Calu3 (cell line): Measurements from ENCODE around the gene OR7C2. TPM values are rescaled to one million over a fixed set of nuclear protein-coding genes. Genes with fewer than 3 reads are reported as not detected.

ENCODE experiments used
- BruUV-seq: library from RNA; stranded (reverse); fragments of 400-500 nt; replicated peaks from 2 replicates; lab custom pipeline; 2021; lab: Mats Ljungman, UMichigan
- CTCF ChIA-PET: fragments of 300-600 bp; sonication (Branson Sonifier 250); formaldehyde crosslinking; loops from one replicate; lab custom pipeline; 2022; ENCODE audit warnings: antibody characterized with exemption; lab: Charles Lee
- DNase-seq: peaks from one replicate; pipeline ENCODE4 v3.0.0; 2022
- H3K27ac Mint-ChIP-seq: one replicate; pipeline ENCODE4 v1.8.0; 2022; ENCODE audit warnings: mixed read lengths; ENCODE audit not compliant: unreplicated experiment
- H3K27me3 Mint-ChIP-seq: one replicate; pipeline ENCODE4 v1.8.0; 2022; ENCODE audit warnings: mixed read lengths; ENCODE audit not compliant: unreplicated experiment
- H3K36me3 Mint-ChIP-seq: one replicate; pipeline ENCODE4 v1.8.0; 2022; ENCODE audit warnings: mild to moderate bottlenecking, moderate library complexity, mixed read lengths; ENCODE audit not compliant: insufficient read depth, unreplicated experiment
- H3K4me1 Mint-ChIP-seq: one replicate; pipeline ENCODE4 v1.8.0; 2022; ENCODE audit warnings: mild to moderate bottlenecking, low read depth, mixed read lengths; ENCODE audit not compliant: unreplicated experiment
- H3K4me3 Mint-ChIP-seq: one replicate; pipeline ENCODE4 v1.8.0; 2022; ENCODE audit warnings: mild to moderate bottlenecking, low read depth, moderate library complexity, mixed read lengths; ENCODE audit not compliant: unreplicated experiment
- H3K9me3 Mint-ChIP-seq: one replicate; pipeline ENCODE4 v1.8.0; 2022; ENCODE audit warnings: low read depth, mixed read lengths; ENCODE audit not compliant: unreplicated experiment
- intact Hi-C: fragments of 100-400 bp; cut with micrococcal nuclease; formaldehyde crosslinking; loops from one replicate; pipeline ENCODE4 v1.10.0; 2022; ENCODE audit not compliant: unreplicated experiment
- total RNA-seq: library from RNA; stranded (reverse); gene quantifications from 2 replicates; pipeline ENCODE4 v1.2.3, GENCODE V29; 2022
- TF ChIP-seq, protein P1 (sequence below): fragments of 200-600 bp; IDR thresholded peaks from one replicate; pipeline ENCODE4 v1.8.0; 2022; ENCODE audit warnings: antibody characterized with exemption; ENCODE audit not compliant: unreplicated experiment

The OR7C2 gene
- total RNA-seq, 1 experiment from 2014 or later, result not detected

DNA sequence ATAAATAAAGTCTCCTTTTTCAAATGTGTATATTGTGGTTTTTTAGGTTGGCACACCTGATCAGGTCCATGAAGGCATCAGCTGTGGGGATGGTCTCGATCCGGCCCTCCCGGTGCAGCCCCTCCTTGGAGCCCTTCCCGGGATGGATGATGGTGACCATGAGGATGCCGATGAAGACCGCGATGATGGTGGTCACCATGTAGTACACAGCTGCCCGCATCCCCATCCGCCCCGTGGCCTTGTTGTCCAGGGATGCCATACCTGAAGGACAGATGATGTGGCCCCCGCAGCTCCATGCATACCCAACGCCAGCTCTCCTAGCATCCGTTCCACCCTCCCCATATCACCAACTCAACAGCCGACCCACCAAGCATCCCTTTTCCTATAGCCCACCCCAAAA is 27.0 kb downstream of the OR7C2 start:
- H3K36me3 Mint-ChIP-seq, result no peaks in the 10 kb centered on the region
- no peak overlapping the region for H3K27ac Mint-ChIP-seq
- BruUV-seq, result no TSS peak
- H3K4me1 Mint-ChIP-seq, result no peaks in the 10 kb centered on the region
- no peak overlapping the region for H3K4me3 Mint-ChIP-seq
- H3K27me3 Mint-ChIP-seq, result peaks cover 31% of the 10 kb centered on the region
- TF ChIP-seq, protein P1, sequence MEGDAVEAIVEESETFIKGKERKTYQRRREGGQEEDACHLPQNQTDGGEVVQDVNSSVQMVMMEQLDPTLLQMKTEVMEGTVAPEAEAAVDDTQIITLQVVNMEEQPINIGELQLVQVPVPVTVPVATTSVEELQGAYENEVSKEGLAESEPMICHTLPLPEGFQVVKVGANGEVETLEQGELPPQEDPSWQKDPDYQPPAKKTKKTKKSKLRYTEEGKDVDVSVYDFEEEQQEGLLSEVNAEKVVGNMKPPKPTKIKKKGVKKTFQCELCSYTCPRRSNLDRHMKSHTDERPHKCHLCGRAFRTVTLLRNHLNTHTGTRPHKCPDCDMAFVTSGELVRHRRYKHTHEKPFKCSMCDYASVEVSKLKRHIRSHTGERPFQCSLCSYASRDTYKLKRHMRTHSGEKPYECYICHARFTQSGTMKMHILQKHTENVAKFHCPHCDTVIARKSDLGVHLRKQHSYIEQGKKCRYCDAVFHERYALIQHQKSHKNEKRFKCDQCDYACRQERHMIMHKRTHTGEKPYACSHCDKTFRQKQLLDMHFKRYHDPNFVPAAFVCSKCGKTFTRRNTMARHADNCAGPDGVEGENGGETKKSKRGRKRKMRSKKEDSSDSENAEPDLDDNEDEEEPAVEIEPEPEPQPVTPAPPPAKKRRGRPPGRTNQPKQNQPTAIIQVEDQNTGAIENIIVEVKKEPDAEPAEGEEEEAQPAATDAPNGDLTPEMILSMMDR, result no peak
- CTCF ChIA-PET, result interaction anchor here (0.5 kb wide), 1 partner anchor 345 kb away, joined by 3 read pairs; no protein-coding TSS in a partner anchor
- DNase-seq, result no peak
- intact Hi-C loops, result no loop called here
- no peaks in the 10 kb centered on the region for H3K9me3 Mint-ChIP-seq

DNA sequence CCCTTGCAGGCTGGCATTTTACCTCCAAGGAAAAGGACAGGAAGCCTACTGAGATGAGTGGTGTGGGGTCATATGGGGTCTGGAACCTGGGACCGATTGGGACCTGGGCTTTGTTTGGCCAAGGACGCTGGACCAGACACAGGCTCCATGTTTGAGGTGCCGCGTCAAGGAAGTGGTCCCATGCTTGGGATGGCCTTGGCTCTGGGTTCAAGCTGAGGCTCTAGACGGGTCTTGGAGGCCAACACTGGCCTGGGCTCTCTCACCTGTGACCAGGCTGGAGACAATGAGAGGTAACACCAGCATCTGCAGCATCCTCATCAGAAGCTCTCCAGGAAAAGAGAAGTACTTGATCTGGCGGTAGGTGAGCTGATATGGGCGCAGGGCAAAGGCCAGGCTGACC is 30.2 kb downstream of the OR7C2 start:
- H3K4me3 Mint-ChIP-seq, result no peak overlapping the region
- no TSS peak for BruUV-seq

DNA sequence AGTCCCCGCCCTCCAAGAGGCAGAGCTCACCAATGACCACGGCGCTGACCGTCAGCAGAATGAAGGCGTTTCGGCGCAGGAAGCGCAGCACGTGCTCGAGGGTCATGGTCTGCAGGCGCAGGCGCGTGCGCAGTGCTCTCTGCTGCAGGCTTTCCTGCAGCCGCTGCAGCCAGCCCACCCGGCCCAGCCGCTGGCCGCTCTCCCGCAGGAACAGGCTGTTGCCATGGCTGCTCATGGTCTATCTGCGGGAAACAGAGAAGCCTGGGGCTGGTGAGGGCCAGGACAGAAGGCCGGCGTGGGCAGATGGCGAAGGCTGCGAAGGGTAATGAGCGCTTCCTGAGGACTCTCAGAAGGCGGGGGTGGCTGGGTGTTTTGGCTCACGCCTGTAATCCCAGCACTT is 31.4 kb downstream of the OR7C2 start:
- DNase-seq, result no peak
- no TSS peak for BruUV-seq
- Mint-ChIP-seq H3K27me3 (peaks cover 32% of the 10 kb centered on the region), H3K27ac (no peak overlapping the region), H3K36me3 (no peaks in the 10 kb centered on the region), H3K4me3 (no peak overlapping the region), H3K4me1 (no peaks in the 10 kb centered on the region), H3K9me3 (no peaks in the 10 kb centered on the region)
- TF ChIP-seq, protein P1, result no peak
- CTCF ChIA-PET, result no interaction called here
- intact Hi-C loops, result no loop called here

More for the DNA sequence above, 30.2 kb downstream of the OR7C2 start:
- Mint-ChIP-seq H3K4me1 (no peaks in the 10 kb centered on the region), H3K9me3 (no peaks in the 10 kb centered on the region), H3K27ac (no peak overlapping the region), H3K36me3 (no peaks in the 10 kb centered on the region), H3K27me3 (peaks cover 31% of the 10 kb centered on the region)
- DNase-seq, result no peak
- TF ChIP-seq, protein P1, result no peak
- intact Hi-C loops, result no loop called here
- CTCF ChIA-PET, result no interaction called here

DNA sequence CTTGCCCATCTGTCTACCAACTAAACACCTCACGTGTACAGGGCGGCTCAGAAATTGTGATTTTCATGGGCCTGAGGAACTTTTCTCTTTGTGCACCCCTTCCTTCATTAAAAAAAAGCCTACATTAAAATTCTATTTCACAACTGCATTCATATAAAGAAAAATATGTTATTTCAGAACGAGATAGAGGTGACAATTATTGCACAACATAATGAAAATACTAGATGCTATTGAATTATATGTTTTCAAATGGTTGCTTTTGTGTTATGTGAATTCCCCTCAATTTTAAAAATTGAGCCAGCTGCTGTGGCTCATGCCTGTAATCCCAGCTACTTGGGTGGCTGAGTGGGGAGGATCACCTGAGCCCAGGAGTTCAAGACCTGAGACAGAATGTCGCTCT is 33.2 kb downstream of the OR7C2 start:
- intact Hi-C loops, result no loop called here
- H3K4me3 Mint-ChIP-seq, result no peak overlapping the region
- H3K9me3 Mint-ChIP-seq, result no peaks in the 10 kb centered on the region
- DNase-seq, result no peak
- no peaks in the 10 kb centered on the region for H3K4me1 Mint-ChIP-seq
- H3K36me3 Mint-ChIP-seq, result no peaks in the 10 kb centered on the region
- BruUV-seq, result no TSS peak
- CTCF ChIA-PET, result no interaction called here
- no peak overlapping the region for H3K27ac Mint-ChIP-seq
- peaks cover 35% of the 10 kb centered on the region for H3K27me3 Mint-ChIP-seq
- TF ChIP-seq, protein P1, result no peak
